IMR-90 (cell line): ENCODE data around the gene ICAM2.

Experiments
- BHLHE40 ChIP-seq: fragments of 150-350 bp; IDR thresholded peaks from 2 replicates; pipeline ENCODE4 v1.6.1; 2016; ENCODE audit warnings: mild to moderate bottlenecking, low read depth, low read length
- CEBPB ChIP-seq: IDR thresholded peaks from 2 replicates; pipeline ENCODE4 v1.6.1; 2012; ENCODE audit warnings: low read depth, low read length, improper control_type of control experiment
- ELK1 ChIP-seq: fragments of 150-350 bp; IDR thresholded peaks from 2 replicates; pipeline ENCODE4 v1.6.1; 2016; ENCODE audit warnings: low read depth, mild to moderate bottlenecking, low read length, moderate library complexity, borderline replicate concordance
- MAFK ChIP-seq: IDR thresholded peaks from 2 replicates; pipeline ENCODE4 v1.6.1; 2012; ENCODE audit warnings: low read depth, low read length, improper control_type of control experiment
- MAZ ChIP-seq: IDR thresholded peaks from 2 replicates; pipeline ENCODE4 v1.6.1; 2012; ENCODE audit warnings: low read depth, mild to moderate bottlenecking, low read length, improper control_type of control experiment, moderate library complexity, borderline replicate concordance
- MXI1 ChIP-seq: IDR thresholded peaks from 2 replicates; pipeline ENCODE4 v1.6.1; 2012; ENCODE audit warnings: low read depth, mild to moderate bottlenecking, low read length, moderate library complexity, borderline replicate concordance
- NFE2L2 ChIP-seq: fragments of 150-350 bp; IDR thresholded peaks from 2 replicates; pipeline ENCODE4 v1.6.1; 2016; ENCODE audit warnings: low read depth, mild to moderate bottlenecking, low read length
- POLR2A ChIP-seq: IDR thresholded peaks from 2 replicates; pipeline ENCODE4 v1.6.1; 2012; ENCODE audit warnings: mild to moderate bottlenecking, low read depth, low read length
- RAD21 ChIP-seq: IDR thresholded peaks from 2 replicates; pipeline ENCODE4 v1.6.1; 2012; ENCODE audit warnings: low read length, improper control_type of control experiment
- RCOR1 ChIP-seq: IDR thresholded peaks from 2 replicates; pipeline ENCODE4 v1.6.1; 2012; ENCODE audit warnings: mild to moderate bottlenecking, low read length, improper control_type of control experiment; ENCODE audit not compliant: insufficient replicate concordance
- RFX5 ChIP-seq: IDR thresholded peaks from 2 replicates; pipeline ENCODE4 v1.8.0; 2012; ENCODE audit warnings: low read depth, mild to moderate bottlenecking, low read length, moderate library complexity
- SMC3 ChIP-seq: fragments of 150-350 bp; IDR thresholded peaks from 2 replicates; pipeline ENCODE4 v1.6.1; 2016; ENCODE audit warnings: low read depth, mild to moderate bottlenecking, antibody characterized with exemption, low read length, moderate library complexity
- USF2 ChIP-seq: fragments of 150-350 bp; IDR thresholded peaks from 2 replicates; pipeline ENCODE4 v1.6.1; 2017; ENCODE audit warnings: mild to moderate bottlenecking, antibody characterized with exemption, low read length, low read depth
- TF ChIP-seq, protein P1 (sequence below): conservative IDR thresholded peaks from 2 replicates; pipeline ENCODE4 v1.5.1; 2012; ENCODE audit warnings: mild to moderate bottlenecking, low read depth, low read length, improper control_type of control experiment

GRCh38 chr17:63969278-63969677 is 51.2 kb downstream of the ICAM2 start:
- TF ChIP-seq, protein P1, sequence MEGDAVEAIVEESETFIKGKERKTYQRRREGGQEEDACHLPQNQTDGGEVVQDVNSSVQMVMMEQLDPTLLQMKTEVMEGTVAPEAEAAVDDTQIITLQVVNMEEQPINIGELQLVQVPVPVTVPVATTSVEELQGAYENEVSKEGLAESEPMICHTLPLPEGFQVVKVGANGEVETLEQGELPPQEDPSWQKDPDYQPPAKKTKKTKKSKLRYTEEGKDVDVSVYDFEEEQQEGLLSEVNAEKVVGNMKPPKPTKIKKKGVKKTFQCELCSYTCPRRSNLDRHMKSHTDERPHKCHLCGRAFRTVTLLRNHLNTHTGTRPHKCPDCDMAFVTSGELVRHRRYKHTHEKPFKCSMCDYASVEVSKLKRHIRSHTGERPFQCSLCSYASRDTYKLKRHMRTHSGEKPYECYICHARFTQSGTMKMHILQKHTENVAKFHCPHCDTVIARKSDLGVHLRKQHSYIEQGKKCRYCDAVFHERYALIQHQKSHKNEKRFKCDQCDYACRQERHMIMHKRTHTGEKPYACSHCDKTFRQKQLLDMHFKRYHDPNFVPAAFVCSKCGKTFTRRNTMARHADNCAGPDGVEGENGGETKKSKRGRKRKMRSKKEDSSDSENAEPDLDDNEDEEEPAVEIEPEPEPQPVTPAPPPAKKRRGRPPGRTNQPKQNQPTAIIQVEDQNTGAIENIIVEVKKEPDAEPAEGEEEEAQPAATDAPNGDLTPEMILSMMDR = no peak
- TF ChIP-seq POLR2A (no peak), RFX5 (no peak), MXI1 (no peak), BHLHE40 (no peak), ELK1 (no peak), RAD21 (no peak), SMC3 (no peak), CEBPB (no peak), USF2 (no peak), RCOR1 (no peak), MAFK (no peak), MAZ (no peak), NFE2L2 (no peak)
